K562 (cell line): Measurements from ENCODE around the gene NEFH. TPM values are rescaled to one million over a fixed set of nuclear protein-coding genes. Genes with fewer than 3 reads are reported as not detected.

ENCODE experiments used
- ATAC-seq: fragments of 200-7000 bp; cut with Tn5 transposase; 3 replicates; pipeline ENCODE4 v1.9.1; 2020; ENCODE audit warnings: moderate library complexity
- BruUV-seq: library from RNA; stranded (reverse); fragments of 400-500 nt; replicated peaks from 2 replicates; lab custom pipeline; 2021; lab: Mats Ljungman, UMichigan
- CTCF ChIA-PET: fragments of 300-600 bp; formaldehyde crosslinking; extraction: SDS; loops from one replicate; lab custom pipeline; 2021; ENCODE audit warnings: low intra/inter-chr PET ratio; lab: Yijun Ruan, JAX
- POLR2A ChIA-PET: fragments of 300-600, 350-650 bp; sonication (Branson Sonifier 250); formaldehyde crosslinking; extraction: SDS; loops from one replicate; lab custom pipeline; 2021; ENCODE audit warnings: antibody characterized with exemption, inconsistent platforms; lab: Yijun Ruan, JAX
- DNase-seq, 4 experiments: peaks; one replicate each; pipeline versions ENCODE4 v3.0.0 to v3.0.0-alpha.2; 2011 to 2018; ENCODE audit warnings: low spot score in 3 of 4, mixed read lengths in 3 of 4; ENCODE audit errors: extremely low read depth in 1 of 4
- FAIRE-seq: peaks from 2 replicates; lab custom pipeline; 2011; peaks lifted over from hg19 to GRCh38; lab: Jason Lieb, UNC
- H2AFZ ChIP-seq: 2 replicates; pipeline ENCODE4 v1.6.0; 2011; ENCODE audit warnings: low read depth, low read length, control low read depth, inconsistent platforms
- H3K27ac ChIP-seq: fragments of 200-600 bp; 3 replicates; pipeline ENCODE4 v1.8.0; 2011; ENCODE audit warnings: low read depth, mild to moderate bottlenecking, control low read depth, inconsistent platforms, low read length, moderate library complexity, mixed read lengths; ENCODE audit errors: extremely low read depth
- H3K27me3 ChIP-seq, 2 experiments: fragments of 300-600 bp in 1 of 2; 2 replicates in 1 of 2; 3 replicates in 1 of 2; pipeline versions ENCODE4 v1.6.0 to v1.8.0; 2011; ENCODE audit warnings: inconsistent platforms in 2 of 2, low read length in 2 of 2, mild to moderate bottlenecking in 1 of 2, mixed read lengths in 1 of 2, moderate library complexity in 1 of 2; ENCODE audit not compliant: control insufficient read depth in 2 of 2, insufficient read depth in 2 of 2
- H3K36me3 ChIP-seq: fragments of 300-600 bp; 3 replicates; pipeline ENCODE4 v1.8.0; 2011; ENCODE audit warnings: mild to moderate bottlenecking, low read length, inconsistent platforms; ENCODE audit not compliant: control insufficient read depth, insufficient read depth
- H3K4me1 ChIP-seq, 2 experiments: fragments of 200-600 bp in 1 of 2; replicated peaks in 1 of 2; 2 replicates in 1 of 2; 3 replicates in 1 of 2; pipeline versions ENCODE4 v1.5.1 to v1.8.0; 2011; ENCODE audit warnings: inconsistent platforms in 2 of 2, low read length in 2 of 2, mild to moderate bottlenecking in 1 of 2, mixed read lengths in 1 of 2, moderate library complexity in 1 of 2; ENCODE audit not compliant: control insufficient read depth in 2 of 2, insufficient read depth in 2 of 2
- H3K4me2 ChIP-seq: 2 replicates; pipeline ENCODE4 v1.6.1; 2011; ENCODE audit warnings: low read length, control low read depth, inconsistent platforms, mixed read lengths; ENCODE audit not compliant: insufficient read depth
- H3K4me3 ChIP-seq: fragments of 200-600 bp; sonication (generic), shearing (Covaris generic); 2 replicates; pipeline ENCODE4 v1.5.1; 2016; ENCODE audit warnings: control low read depth, inconsistent platforms
- H3K79me2 ChIP-seq: fragments of 200-600 bp; 3 replicates; pipeline ENCODE4 v1.8.0; 2011; ENCODE audit warnings: low read length, inconsistent platforms; ENCODE audit not compliant: control insufficient read depth, insufficient read depth
- H3K9ac ChIP-seq, 2 experiments: 2 replicates each; pipeline versions ENCODE4 v1.6.0 to v1.6.1; 2011; ENCODE audit warnings: low read depth in 2 of 2, low read length in 2 of 2, control low read depth in 1 of 2, inconsistent platforms in 1 of 2, mild to moderate bottlenecking in 1 of 2, mixed read lengths in 1 of 2; ENCODE audit not compliant: insufficient read depth in 1 of 2
- H3K9me1 ChIP-seq: one replicate; pipeline ENCODE4 v1.6.0; 2011; ENCODE audit warnings: inconsistent platforms, mild to moderate bottlenecking, low read length, moderate library complexity; ENCODE audit not compliant: control insufficient read depth, insufficient read depth
- H3K9me3 ChIP-seq: replicated peaks from 2 replicates; pipeline ENCODE4 v1.5.1; 2011; ENCODE audit warnings: low read depth, low read length, inconsistent platforms; ENCODE audit not compliant: control insufficient read depth, insufficient read depth
- H4K20me1 ChIP-seq: replicated peaks from 2 replicates; pipeline ENCODE4 v1.6.1; 2011; ENCODE audit warnings: low read length, inconsistent platforms, mixed read lengths; ENCODE audit not compliant: control insufficient read depth, insufficient read depth
- ARID2 ChIP-seq: fragments of 450-650 bp; IDR thresholded peaks from 2 replicates; pipeline ENCODE4 v1.6.1; 2017; ENCODE audit warnings: antibody characterized with exemption, mild to moderate bottlenecking
- MCM2 ChIP-seq: fragments of 450-650 bp; IDR thresholded peaks from 2 replicates; pipeline ENCODE4 v1.6.1; 2017; ENCODE audit warnings: low read depth, mild to moderate bottlenecking
- MEIS2 ChIP-seq: fragments of 450-650 bp; IDR thresholded peaks from 2 replicates; pipeline ENCODE4 v1.6.1; 2014; ENCODE audit warnings: mild to moderate bottlenecking; ENCODE audit not compliant: partially characterized antibody
- RNF2 ChIP-seq: sonication (generic); IDR thresholded peaks from 2 replicates; pipeline ENCODE4 v1.6.1; 2016
- ZNF121 ChIP-seq: sonication (generic); formaldehyde crosslinking; conservative IDR thresholded peaks from 2 replicates; pipeline ENCODE4 v1.8.0; 2022; ENCODE audit warnings: missing genetic modification reagents
- WGBS: fragments of 100-300 bp; shearing (Covaris generic); methylation state at CpG from one replicate; pipeline ENCODE4 v1.1.6; 2016; ENCODE audit warnings: low coverage, mixed read lengths; ENCODE audit not compliant: insufficient coverage; ENCODE audit errors: missing lambda C conversion rate; 5-methylcytosine and 5-hydroxymethylcytosine counted together
- in situ Hi-C: fragments of 300-500 bp; cut with MboI; formaldehyde crosslinking; loops from 4 replicates; pipeline ENCODE4 v1.15.0; 2018; ENCODE audit warnings: inconsistent platforms, mixed read lengths
- intact Hi-C: fragments of 100-400 bp; cut with micrococcal nuclease; formaldehyde crosslinking; loops from 2 replicates; pipeline ENCODE4 v1.14.2; 2022
- polyA plus RNA-seq, 8 experiments: library from polyadenylated mRNA; depleted of rRNA in 4 of 8; stranded (reverse) in 5 of 8; unstranded in 3 of 8; fragments of >200 nt; fragmentation: Nextera tagmentation in 2 of 8; fragmentation: Illumina TruSeq in 1 of 8; extraction: Ambion mirVana in 2 of 8; extraction: Trizol in 1 of 8; gene quantifications; 2 replicates each; pipeline versions ENCODE4 v1.2.1 to v1.2.3, GENCODE V29; 2011 to 2014; ENCODE audit warnings: inconsistent platforms in 1 of 8, missing spikeins in 1 of 8
- total RNA-seq, 7 experiments: library from RNA; depleted of rRNA in 6 of 7; stranded (reverse); fragments of >200 nt in 6 of 7; fragmentation: Illumina TruSeq in 2 of 7; extraction: Trizol in 2 of 7; gene quantifications; 2 replicates each; pipeline versions ENCODE4 v1.2.1 to v1.2.3, GENCODE V29; 2011 to 2021; ENCODE audit warnings: low replicate concordance in 1 of 7
- TF ChIP-seq, protein P1 (sequence below), 2 experiments: fragments of 450-650 bp; IDR thresholded peaks; 2 replicates each; pipeline ENCODE4 v1.6.1; 2016; ENCODE audit warnings: mild to moderate bottlenecking in 2 of 2, borderline replicate concordance in 1 of 2, low read depth in 1 of 2, moderate library complexity in 1 of 2

Gene NEFH
- total and polyA plus RNA-seq, 9 of the 15 experiments (the other 6 are each of a cell fraction or from before 2014, with no cell fraction given): 2.3 to 26.9 (median 10.8) TPM

DNA sequence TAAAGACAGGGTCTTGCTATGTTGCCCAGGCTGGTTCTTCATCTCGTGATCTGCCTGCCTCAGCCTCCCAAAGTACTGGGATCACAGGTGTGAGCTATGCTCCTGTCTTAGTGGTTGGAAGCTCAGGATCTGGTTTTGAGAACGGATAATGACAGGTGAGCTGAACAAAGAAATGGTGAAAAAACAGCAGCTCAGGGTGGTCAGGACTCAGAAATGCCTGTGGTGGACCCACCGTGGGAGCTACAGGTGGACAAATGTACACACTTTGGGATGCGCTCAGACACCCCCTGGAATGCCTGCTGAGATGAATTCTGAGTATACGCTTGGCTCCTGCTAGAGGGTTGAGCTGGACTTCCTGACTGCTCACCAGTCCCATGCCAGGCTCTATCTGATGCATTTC, 32.1 kb upstream of the NEFH start:
- 38% methylated on average over 4 of the region's 5 CpGs for WGBS
- Histone ChIP-seq H4K20me1 (no peaks in the 10 kb centered on the region), H3K36me3 (no peaks in the 10 kb centered on the region), H3K9ac (no peak overlapping the region), H3K27ac (no peak overlapping the region), H3K4me2 (no peak overlapping the region), H3K27me3 (no peaks in the 10 kb centered on the region; a peak in 1 of 5 replicates), H3K9me1 (no peaks in the 10 kb centered on the region), H3K9me3 (no peaks in the 10 kb centered on the region), H3K4me1 (no peaks in the 10 kb centered on the region), H2AFZ (no peak overlapping the region), H3K79me2 (no peaks in the 10 kb centered on the region), H3K4me3 (no peak overlapping the region)
- DNase-seq (no peak), FAIRE-seq (no peak), ATAC-seq (no peak)
- ChIA-PET CTCF (no interaction called here), POLR2A (interaction anchor here (0.9 to 1.1 kb wide), 2 partner anchors 12 to 65 kb away, joined by 3 read pairs; no protein-coding TSS in a partner anchor)
- intact Hi-C loops (no loop called here), in situ Hi-C loops (no loop called here)
- BruUV-seq: no TSS peak
- peak; percentile 30; the same call in 1 of the 2 replicates for TF ChIP-seq ZNF121 (CRISPR knock-in tag)
- no peak for TF ChIP-seq ARID2

GRCh38 chr22:29449296-29449875, 30.6 kb upstream of the NEFH start:
- no peaks in the 10 kb centered on the region for H3K36me3 ChIP-seq
- intact Hi-C loops: no loop called here
- no peak overlapping the region for H3K4me2 ChIP-seq
- no peak overlapping the region for H3K27ac ChIP-seq
- no peak for FAIRE-seq
- H3K9ac ChIP-seq: no peak overlapping the region
- H3K4me1 ChIP-seq: no peaks in the 10 kb centered on the region
- no peaks in the 10 kb centered on the region for H3K27me3 ChIP-seq
- in situ Hi-C loops: no loop called here
- no peaks in the 10 kb centered on the region for H4K20me1 ChIP-seq
- no peak overlapping the region for H2AFZ ChIP-seq
- BruUV-seq: no TSS peak
- no peak overlapping the region for H3K4me3 ChIP-seq
- H3K9me3 ChIP-seq: no peaks in the 10 kb centered on the region
- ATAC-seq: no peak
- H3K79me2 ChIP-seq: no peaks in the 10 kb centered on the region
- 52% methylated on average over 7 of the region's 11 CpGs for WGBS
- DNase-seq: no peak
- ChIA-PET POLR2A (interaction anchor here (0.6 kb wide), 1 partner anchor 9 kb away, joined by 4 read pairs; no protein-coding TSS in a partner anchor), CTCF (no interaction called here)
- H3K9me1 ChIP-seq: no peaks in the 10 kb centered on the region
- TF ChIP-seq MCM2 (no peak), RNF2 (no peak), MEIS2 (no peak)
- TF ChIP-seq, protein P1, sequence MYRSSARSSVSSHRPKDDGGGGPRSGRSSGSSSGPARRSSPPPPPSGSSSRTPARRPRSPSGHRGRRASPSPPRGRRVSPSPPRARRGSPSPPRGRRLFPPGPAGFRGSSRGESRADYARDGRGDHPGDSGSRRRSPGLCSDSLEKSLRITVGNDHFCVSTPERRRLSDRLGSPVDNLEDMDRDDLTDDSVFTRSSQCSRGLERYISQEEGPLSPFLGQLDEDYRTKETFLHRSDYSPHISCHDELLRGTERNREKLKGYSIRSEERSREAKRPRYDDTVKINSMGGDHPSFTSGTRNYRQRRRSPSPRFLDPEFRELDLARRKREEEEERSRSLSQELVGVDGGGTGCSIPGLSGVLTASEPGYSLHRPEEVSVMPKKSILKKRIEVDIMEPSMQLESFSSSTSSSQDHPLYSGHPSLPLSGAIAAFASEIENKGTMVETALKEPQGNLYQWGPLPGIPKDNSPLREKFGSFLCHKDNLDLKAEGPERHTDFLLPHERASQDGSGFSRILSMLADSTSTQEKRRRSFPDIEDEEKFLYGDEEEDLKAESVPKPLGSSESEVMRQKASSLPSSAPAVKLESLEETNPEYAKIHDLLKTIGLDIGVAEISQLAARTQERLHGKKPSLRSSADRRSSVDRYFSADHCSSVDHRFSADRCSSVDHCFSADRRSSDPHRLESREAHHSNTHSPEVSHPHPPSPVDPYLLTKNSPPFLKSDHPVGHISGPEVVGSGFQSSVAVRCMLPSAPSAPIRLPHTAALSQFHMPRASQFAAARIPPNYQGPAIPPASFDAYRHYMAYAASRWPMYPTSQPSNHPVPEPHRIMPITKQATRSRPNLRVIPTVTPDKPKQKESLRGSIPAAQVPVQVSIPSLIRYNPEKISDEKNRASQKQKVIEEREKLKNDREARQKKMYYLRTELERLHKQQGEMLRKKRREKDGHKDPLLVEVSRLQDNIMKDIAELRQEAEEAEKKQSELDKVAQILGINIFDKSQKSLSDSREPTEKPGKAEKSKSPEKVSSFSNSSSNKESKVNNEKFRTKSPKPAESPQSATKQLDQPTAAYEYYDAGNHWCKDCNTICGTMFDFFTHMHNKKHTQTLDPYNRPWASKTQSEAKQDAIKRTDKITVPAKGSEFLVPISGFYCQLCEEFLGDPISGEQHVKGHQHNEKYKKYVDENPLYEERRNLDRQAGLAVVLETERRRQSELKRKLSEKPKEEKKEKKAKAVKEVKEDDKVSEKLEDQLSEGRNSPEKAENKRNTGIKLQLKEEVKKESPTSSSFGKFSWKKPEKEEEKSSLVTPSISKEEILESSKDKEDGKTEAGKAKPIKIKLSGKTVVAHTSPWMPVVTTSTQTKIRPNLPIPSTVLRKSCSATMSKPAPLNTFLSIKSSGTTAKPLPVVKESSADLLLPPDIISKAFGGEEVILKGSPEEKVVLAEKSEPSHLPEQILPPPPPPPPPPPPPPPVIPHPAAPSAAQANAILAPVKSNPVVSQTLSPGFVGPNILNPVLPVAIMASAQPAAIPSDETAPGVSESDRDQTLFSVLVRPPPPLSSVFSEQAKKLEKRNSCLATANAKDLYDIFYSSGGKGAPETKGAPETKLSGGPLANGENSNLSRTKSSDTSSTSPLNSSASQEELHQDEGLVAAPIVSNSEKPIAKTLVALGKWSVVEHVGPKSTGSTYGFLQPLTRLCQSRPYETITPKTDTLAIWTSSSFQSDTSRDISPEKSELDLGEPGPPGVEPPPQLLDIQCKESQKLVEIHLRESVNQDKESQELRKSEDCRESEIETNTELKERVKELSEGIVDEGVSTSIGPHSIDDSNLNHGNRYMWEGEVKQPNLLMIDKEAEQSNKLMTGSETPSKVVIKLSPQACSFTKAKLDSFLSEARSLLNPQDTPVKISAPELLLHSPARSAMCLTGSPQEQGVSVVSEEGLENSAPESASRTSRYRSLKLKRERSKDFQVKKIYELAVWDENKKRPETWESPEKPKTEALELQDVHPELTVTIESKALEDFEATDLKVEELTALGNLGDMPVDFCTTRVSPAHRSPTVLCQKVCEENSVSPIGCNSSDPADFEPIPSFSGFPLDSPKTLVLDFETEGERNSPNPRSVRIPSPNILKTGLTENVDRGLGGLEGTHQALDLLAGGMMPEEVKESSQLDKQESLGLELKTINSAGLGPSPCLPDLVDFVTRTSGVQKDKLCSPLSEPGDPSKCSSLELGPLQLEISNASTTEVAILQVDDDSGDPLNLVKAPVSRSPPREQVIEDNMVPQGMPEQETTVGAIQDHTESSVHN (IDR thresholded peaks at IDR 0.05; ENCODE audit: borderline replicate concordance in 1 of 2, low read depth in 1 of 2): no peak
